Hepatocyte (in vitro differentiated cells): Measurements from ENCODE around the gene ZNF436.

Source experiments
- EZH2 ChIP-seq: fragments of 200-600 bp; sonication (generic); IDR thresholded peaks from 2 replicates; pipeline ENCODE4 v1.6.1; 2016; ENCODE audit warnings: antibody characterized with exemption, mild to moderate bottlenecking, borderline replicate concordance
- EZH2phosphoT487 ChIP-seq: fragments of 200-600 bp; sonication (generic); IDR thresholded peaks from one replicate; pipeline ENCODE4 v1.6.1; 2018; ENCODE audit warnings: antibody characterized with exemption, mild to moderate bottlenecking, low read depth, moderate library complexity; ENCODE audit not compliant: unreplicated experiment, severe bottlenecking
- TF ChIP-seq, protein P1 (sequence below): fragments of 200-600 bp; sonication (generic); IDR thresholded peaks from 2 replicates; pipeline ENCODE4 v1.5.1; 2016; ENCODE audit warnings: antibody characterized with exemption, mild to moderate bottlenecking; ENCODE audit not compliant: poor library complexity

DNA sequence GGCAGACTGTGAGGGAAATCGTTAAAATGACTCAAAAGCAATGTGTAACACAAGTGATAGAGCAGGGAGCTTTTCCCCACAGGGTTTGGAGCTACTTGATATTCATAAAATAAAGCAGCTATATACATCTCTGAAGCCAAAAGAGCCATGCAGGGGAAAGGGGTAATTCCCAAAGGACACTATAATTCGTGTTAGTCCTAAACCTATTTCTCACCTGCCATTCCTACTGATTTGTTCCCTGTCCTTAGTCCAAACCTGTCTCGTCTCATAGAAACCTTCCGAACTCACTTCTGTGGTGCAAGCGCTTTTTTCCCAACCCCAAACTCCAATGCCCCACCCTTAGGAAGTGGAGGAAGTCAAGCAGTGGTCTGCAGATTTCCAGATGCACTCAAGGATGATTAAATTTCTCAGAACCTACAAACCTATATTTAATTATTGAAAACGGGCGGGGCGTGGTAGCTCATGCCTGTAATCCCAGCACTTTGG is 24.6 kb downstream of the ZNF436 start:
- TF ChIP-seq, protein P1, sequence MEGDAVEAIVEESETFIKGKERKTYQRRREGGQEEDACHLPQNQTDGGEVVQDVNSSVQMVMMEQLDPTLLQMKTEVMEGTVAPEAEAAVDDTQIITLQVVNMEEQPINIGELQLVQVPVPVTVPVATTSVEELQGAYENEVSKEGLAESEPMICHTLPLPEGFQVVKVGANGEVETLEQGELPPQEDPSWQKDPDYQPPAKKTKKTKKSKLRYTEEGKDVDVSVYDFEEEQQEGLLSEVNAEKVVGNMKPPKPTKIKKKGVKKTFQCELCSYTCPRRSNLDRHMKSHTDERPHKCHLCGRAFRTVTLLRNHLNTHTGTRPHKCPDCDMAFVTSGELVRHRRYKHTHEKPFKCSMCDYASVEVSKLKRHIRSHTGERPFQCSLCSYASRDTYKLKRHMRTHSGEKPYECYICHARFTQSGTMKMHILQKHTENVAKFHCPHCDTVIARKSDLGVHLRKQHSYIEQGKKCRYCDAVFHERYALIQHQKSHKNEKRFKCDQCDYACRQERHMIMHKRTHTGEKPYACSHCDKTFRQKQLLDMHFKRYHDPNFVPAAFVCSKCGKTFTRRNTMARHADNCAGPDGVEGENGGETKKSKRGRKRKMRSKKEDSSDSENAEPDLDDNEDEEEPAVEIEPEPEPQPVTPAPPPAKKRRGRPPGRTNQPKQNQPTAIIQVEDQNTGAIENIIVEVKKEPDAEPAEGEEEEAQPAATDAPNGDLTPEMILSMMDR: no peak
- TF ChIP-seq EZH2: no peak
- TF ChIP-seq EZH2phosphoT487: no peak
